ENCODE measurements around the gene ANXA8L1.
"Not testable (repeated sequence)": the region's sequence is repeated elsewhere in the genome, so short reads cannot be mapped to it uniquely, and the experiment has no call there.

DNA sequence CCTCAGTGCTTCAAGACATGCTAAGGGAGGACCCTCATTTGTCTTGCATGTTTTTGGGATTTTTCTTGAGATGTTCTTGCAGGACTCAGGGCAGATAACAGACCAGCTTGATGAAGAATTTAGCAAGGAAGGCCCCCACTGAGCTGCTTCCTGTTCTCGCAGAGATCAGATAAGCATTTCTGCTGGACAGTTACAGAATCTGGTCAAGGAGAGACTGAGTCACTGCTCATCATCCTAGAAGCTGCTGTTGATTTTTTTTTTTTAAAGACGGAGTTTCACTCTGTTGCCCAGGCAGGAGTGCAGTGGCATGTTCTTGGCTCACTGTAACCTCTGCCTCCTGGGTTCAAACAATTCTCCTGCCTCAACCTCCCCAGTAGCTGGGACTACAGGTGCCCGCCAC lies 1.2 kb upstream of the ANXA8L1 start:
- TF ChIP-seq, protein P1, sequence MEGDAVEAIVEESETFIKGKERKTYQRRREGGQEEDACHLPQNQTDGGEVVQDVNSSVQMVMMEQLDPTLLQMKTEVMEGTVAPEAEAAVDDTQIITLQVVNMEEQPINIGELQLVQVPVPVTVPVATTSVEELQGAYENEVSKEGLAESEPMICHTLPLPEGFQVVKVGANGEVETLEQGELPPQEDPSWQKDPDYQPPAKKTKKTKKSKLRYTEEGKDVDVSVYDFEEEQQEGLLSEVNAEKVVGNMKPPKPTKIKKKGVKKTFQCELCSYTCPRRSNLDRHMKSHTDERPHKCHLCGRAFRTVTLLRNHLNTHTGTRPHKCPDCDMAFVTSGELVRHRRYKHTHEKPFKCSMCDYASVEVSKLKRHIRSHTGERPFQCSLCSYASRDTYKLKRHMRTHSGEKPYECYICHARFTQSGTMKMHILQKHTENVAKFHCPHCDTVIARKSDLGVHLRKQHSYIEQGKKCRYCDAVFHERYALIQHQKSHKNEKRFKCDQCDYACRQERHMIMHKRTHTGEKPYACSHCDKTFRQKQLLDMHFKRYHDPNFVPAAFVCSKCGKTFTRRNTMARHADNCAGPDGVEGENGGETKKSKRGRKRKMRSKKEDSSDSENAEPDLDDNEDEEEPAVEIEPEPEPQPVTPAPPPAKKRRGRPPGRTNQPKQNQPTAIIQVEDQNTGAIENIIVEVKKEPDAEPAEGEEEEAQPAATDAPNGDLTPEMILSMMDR (IDR thresholded peaks at IDR 0.05): not testable (repeated sequence)
- not testable (repeated sequence) for TF ChIP-seq POLR2A (IDR thresholded peaks at IDR 0.05)

Data from sigmoid colon (tissue), 3 donors.